Right lobe of liver (tissue), 6 donors: ENCODE data around the gene KIAA1958. TPM values are rescaled to one million over a fixed set of nuclear protein-coding genes. Genes with fewer than 3 reads are reported as not detected.

Experiments
- ATAC-seq, 4 donors: fragments of 200-7000 bp; cut with Tn5 transposase; one replicate each; pipeline ENCODE4 v1.9.1; 2020; ENCODE audit warnings: mild to moderate bottlenecking in 4 of 4, moderate library complexity in 4 of 4
- DNase-seq, 3 donors: peaks; one replicate each; pipeline ENCODE4 v3.0.0-alpha.2; 2020
- H3K27ac ChIP-seq, 3 donors: fragments of 200-600 bp; one replicate each; pipeline ENCODE4 v1.8.0; 2022
- H3K27me3 ChIP-seq, 2 donors: fragments of 200-600 bp; one replicate each; pipeline ENCODE4 v1.8.0; 2022
- H3K36me3 ChIP-seq, 4 donors: fragments of 200-600 bp; sonication (generic) in 1 of 4; one replicate each; pipeline versions ENCODE4 v1.5.1 to v1.8.0; 2017 to 2022; ENCODE audit warnings: control low read depth in 1 of 4
- H3K4me1 ChIP-seq, 4 donors: fragments of 200-600 bp; sonication (generic) in 1 of 4; one replicate each; pipeline versions ENCODE4 v1.5.1 to v1.8.0; 2017 to 2022; ENCODE audit warnings: control low read depth in 1 of 4
- H3K4me3 ChIP-seq, 3 donors: fragments of 200-600 bp; one replicate each; pipeline ENCODE4 v1.8.0; 2022
- H3K9me3 ChIP-seq, 4 donors: fragments of 200-600 bp; sonication (generic) in 1 of 4; one replicate each; pipeline versions ENCODE4 v1.5.1 to v1.8.0; 2017 to 2022; ENCODE audit warnings: control low read depth in 1 of 4
- POLR2A ChIP-seq: fragments of 450-650 bp; IDR thresholded peaks from one replicate; pipeline ENCODE4 v1.6.1; 2017; ENCODE audit warnings: antibody characterized with exemption, mild to moderate bottlenecking
- WGBS: methylation state at CpG from one replicate; pipeline ENCODE4 v1.1.6; 2018; ENCODE audit warnings: low coverage, low lambda C conversion rate; ENCODE audit not compliant: insufficient coverage; ENCODE audit errors: missing lambda C conversion rate; 5-methylcytosine and 5-hydroxymethylcytosine counted together
- intact Hi-C, 2 donors: fragments of 100-400 bp; cut with DNase I; formaldehyde crosslinking; loops; one replicate each; pipeline versions ENCODE4 v1.11.2 to v1.14.1; 2022
- total RNA-seq, 6 experiments: library from RNA; depleted of rRNA in 2 of 6; stranded (reverse); fragments of >200 nt in 2 of 6; fragmentation: NEBNext Ultra II Directional in 3 of 6; extraction: Animal tissue kit (Norgen Biotek cat#: 25700) in 3 of 6; gene quantifications; one replicate each; pipeline versions ENCODE4 v1.1.0 to v1.2.4, GENCODE V29; 2016 to 2023
- TF ChIP-seq, protein P1 (sequence below), 4 donors: fragments of 200-600 bp in 3 of 4; fragments of 450-650 bp in 1 of 4; IDR thresholded peaks; one replicate each; pipeline versions ENCODE4 v1.5.1 to v1.8.0; 2016 to 2022; ENCODE audit warnings: antibody characterized with exemption in 4 of 4, mild to moderate bottlenecking in 2 of 4
- donor health status: DM: no; HTN: yes; CAD: no.
- donor health status: DM: no; HTN: no; CAD: no.
- donor health status: DM: no; HTN: no; CAD: no.
- donor health status: DM: no; HTN: yes; CAD: no.
- donor health status: DM: no; HTN: yes; CAD: no.

KIAA1958 gene
- total RNA-seq, 6 experiments from 2014 or later, result 5.7 to 8.1 (median 7.0) TPM

GRCh38 chr9:112559629-112560413 is 73.2 kb downstream of the KIAA1958 start:
- intact Hi-C loops, result no loop called here
- H3K27ac ChIP-seq, result no peak overlapping the region
- 80% methylated on average over 5 of the region's 5 CpGs for WGBS
- H3K4me1 ChIP-seq, result peaks cover 0 to 14% (median 2%) of the 10 kb centered on the region in 4 donors
- H3K9me3 ChIP-seq, result no peaks in the 10 kb centered on the region
- no peaks in the 10 kb centered on the region for H3K36me3 ChIP-seq
- DNase-seq (no peak), ATAC-seq (no peak)
- no peak for TF ChIP-seq POLR2A
- TF ChIP-seq, protein P1, sequence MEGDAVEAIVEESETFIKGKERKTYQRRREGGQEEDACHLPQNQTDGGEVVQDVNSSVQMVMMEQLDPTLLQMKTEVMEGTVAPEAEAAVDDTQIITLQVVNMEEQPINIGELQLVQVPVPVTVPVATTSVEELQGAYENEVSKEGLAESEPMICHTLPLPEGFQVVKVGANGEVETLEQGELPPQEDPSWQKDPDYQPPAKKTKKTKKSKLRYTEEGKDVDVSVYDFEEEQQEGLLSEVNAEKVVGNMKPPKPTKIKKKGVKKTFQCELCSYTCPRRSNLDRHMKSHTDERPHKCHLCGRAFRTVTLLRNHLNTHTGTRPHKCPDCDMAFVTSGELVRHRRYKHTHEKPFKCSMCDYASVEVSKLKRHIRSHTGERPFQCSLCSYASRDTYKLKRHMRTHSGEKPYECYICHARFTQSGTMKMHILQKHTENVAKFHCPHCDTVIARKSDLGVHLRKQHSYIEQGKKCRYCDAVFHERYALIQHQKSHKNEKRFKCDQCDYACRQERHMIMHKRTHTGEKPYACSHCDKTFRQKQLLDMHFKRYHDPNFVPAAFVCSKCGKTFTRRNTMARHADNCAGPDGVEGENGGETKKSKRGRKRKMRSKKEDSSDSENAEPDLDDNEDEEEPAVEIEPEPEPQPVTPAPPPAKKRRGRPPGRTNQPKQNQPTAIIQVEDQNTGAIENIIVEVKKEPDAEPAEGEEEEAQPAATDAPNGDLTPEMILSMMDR (IDR thresholded peaks at IDR 0.05), result no peak
- no peaks in the 10 kb centered on the region for H3K27me3 ChIP-seq
- H3K4me3 ChIP-seq, result no peak overlapping the region

DNA sequence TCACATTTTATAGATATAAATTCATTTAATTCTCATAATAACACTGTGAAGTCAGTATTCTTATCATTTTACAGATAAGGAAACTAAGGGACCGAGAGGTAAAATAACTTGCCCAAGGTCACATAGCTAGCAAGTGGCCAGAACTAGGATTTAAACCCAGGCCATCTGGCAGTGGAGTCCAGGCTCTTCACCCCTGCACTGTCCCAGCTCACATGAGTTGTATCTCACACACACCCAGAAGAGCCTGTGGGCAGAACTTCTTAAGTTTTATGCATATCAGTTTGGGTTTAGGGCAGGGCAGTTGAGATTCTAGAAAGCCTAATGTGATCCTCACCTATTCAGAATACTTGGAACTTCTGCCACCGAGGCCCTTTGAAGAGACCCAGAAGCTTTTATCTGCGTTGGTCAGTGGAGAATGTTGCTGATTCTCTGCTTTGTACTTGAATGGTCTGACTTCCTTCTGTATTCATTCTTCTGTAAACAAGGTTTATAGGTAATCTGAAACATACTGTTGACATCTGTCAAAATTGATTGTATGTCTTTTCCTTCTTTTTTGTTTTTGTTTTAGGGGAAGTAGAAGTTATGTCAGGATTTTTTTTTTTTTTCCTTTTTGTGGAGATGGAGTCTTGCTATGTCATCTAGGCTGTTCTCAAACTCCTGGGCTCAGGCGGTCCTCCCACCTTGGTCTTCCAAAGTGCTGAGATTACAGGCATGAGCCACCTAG is 75.8 kb downstream of the KIAA1958 start:
- WGBS, result 69% methylated on average over 3 of the region's 4 CpGs
- H3K36me3 ChIP-seq, result no peaks in the 10 kb centered on the region
- H3K27me3 ChIP-seq, result no peaks in the 10 kb centered on the region
- no peaks in the 10 kb centered on the region for H3K4me1 ChIP-seq
- TF ChIP-seq, protein P1 (IDR thresholded peaks at IDR 0.05), result no peak
- TF ChIP-seq POLR2A, result no peak
- intact Hi-C loops, result no loop called here
- no peak overlapping the region for H3K27ac ChIP-seq
- ATAC-seq (no peak), DNase-seq (no peak)
- no peaks in the 10 kb centered on the region for H3K9me3 ChIP-seq
- no peak overlapping the region for H3K4me3 ChIP-seq

DNA sequence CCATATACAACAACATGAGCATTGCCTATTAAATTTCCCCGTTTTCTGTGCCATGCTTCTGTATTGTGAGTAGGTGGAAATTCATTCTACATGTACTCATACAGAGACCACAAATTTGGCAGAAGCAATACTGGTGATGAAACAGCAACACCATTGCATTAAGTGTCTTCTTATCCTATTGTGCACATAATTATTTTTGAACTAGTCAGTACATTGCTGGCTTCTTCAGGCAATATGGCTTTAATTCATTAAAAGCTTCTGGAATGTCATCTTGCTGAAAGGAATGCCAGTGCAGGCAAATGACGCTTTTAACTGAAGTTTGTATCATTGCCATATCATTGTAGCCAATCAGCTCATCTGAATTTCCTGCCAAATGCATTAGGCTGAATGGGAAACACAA is 82.6 kb downstream of the KIAA1958 start:
- Histone ChIP-seq H3K9me3 (no peaks in the 10 kb centered on the region), H3K27ac (no peak overlapping the region), H3K36me3 (no peaks in the 10 kb centered on the region), H3K4me1 (peaks cover 0 to 16% (median 6%) of the 10 kb centered on the region in 4 donors), H3K27me3 (no peaks in the 10 kb centered on the region), H3K4me3 (no peak overlapping the region)
- ATAC-seq (no peak), DNase-seq (no peak)
- TF ChIP-seq, protein P1 (IDR thresholded peaks at IDR 0.05), result no peak
- no peak for TF ChIP-seq POLR2A
- WGBS, result 82% methylated on average over 2 of the region's 2 CpGs
- intact Hi-C loops, result no loop called here

- H3K27me3 ChIP-seq, result no peaks in the 10 kb centered on the region
- no peaks in the 10 kb centered on the region for H3K36me3 ChIP-seq
- peak; percentile 62 to 85 (median 85) for DNase-seq
- no peaks in the 10 kb centered on the region for H3K9me3 ChIP-seq
- ATAC-seq, result peak; percentile 98 to 99 (median 98)
- H3K4me3 ChIP-seq, result no peak overlapping the region
- peak overlapping the region in 2 of 3 donors; percentile 1 to 22 for H3K27ac ChIP-seq
- TF ChIP-seq, protein P1 (IDR thresholded peaks at IDR 0.05), result no peak
- TF ChIP-seq POLR2A, result no peak
- H3K4me1 ChIP-seq, result peaks cover 0 to 16% (median 6%) of the 10 kb centered on the region in 4 donors
- WGBS, result 37% methylated on average over 4 of the region's 6 CpGs
- intact Hi-C loops, result no loop called here
Observed at GRCh38 chr9:112570671-112571167, 84.1 kb downstream of the KIAA1958 start.
